ENCODE data around the gene AUTS2.

AUTS2 gene

GRCh38 chr7:69599955-69600709 is 1.9 kb downstream of the AUTS2 start:
- DNase-seq (ENCODE audit: low read depth): no peak

DNA sequence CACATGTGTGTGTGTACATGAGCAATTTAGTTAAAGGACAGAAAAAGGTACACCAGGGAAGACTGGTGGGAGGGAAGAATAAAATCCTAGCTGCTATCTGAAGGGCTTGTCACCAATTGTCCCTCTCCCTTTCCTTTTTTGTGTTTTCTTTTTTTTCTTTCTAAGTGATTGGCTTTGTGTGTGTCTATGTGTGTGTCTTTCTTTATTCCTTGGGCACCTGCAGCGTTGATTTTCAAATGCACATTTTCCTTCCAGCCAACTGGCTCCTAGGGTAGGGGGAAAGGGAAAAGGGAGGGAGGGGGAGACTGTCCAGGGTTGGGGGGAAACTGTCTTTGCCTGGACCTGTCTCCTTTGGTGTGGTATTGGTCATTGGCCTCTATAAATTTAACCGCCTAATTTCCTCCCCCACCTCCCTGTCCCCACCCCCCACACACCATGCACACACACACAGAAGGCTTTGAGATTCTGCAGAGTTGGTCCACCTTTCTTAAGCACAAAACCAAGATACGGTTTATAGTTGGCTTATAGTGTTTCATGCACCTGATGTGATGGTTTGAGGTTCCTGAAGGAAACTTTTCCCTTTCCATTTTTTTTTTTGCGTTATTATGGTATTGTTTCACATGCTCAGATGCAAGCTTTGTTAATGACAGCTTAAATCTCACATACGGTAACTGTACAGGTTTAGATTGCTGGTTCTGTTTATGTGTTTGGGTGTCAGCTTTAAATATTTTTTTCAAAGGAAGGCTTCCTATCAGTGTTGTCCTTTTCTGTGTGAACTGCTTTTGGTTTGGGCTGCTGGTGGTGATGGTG is 2.6 kb downstream of the AUTS2 start:
- no peak for DNase-seq (ENCODE audit: low read depth)

- DNase-seq (ENCODE audit: low read depth): no peak
Observed at GRCh38 chr7:69602522-69602921, 4.2 kb downstream of the AUTS2 start.

DNA sequence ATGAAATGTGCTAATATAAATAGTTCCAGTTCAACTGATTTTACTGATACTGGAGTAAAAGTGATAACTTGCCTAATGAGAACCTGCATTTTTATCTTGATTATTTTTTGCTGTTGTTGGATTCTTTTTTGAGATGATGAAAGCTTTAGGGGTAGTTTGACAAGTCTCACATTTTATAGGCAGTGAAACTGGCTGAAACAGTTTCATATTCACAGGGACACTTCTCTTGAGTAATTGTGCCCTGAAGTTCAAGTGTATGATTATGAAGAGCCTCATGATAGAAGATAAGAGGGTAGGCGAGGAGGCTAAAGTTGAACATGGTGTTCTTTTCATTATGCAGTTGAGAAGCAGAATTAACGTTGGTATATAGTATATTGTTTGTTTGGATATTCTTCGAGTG is 5.1 kb downstream of the AUTS2 start:
- no peak for DNase-seq (ENCODE audit: low read depth)

DNA sequence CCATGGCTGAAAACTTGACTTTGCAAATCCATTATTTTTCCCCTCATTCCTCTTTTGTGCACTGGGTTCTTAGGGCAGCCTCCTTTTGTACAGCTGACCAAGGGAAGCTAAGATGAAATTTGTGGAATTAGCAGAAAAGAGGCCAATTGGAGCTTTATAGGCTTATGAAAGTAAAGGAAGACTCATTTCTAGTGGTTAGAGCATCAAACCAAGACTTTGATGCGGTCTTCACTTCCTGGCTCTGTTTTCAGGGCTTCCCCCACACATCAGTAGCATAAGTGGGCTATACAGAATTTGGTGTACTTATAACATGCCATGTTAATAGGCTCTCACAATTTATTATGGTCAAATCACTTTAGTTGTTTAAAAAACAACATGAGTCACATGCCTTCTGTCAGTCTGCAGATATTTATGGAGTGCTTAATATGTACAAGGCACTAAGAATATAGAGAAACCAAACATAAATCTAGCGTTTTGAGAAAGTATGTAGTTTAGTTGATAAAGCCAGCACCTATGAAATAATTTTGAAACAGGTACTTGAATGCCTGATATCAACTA is 5.7 kb downstream of the AUTS2 start:
- no peak for DNase-seq (ENCODE audit: low read depth)

GRCh38 chr7:69605070-69605469 is 6.8 kb downstream of the AUTS2 start:
- no peak for DNase-seq (ENCODE audit: low read depth)

GRCh38 chr7:69605546-69605945 is 7.3 kb downstream of the AUTS2 start:
- no peak for DNase-seq (ENCODE audit: low read depth)

GRCh38 chr7:69608049-69608448 is 9.8 kb downstream of the AUTS2 start:
- no peak for DNase-seq (ENCODE audit: low read depth)

GRCh38 chr7:69608878-69609277 is 10.6 kb downstream of the AUTS2 start:
- no peak for DNase-seq (ENCODE audit: low read depth)

DNA sequence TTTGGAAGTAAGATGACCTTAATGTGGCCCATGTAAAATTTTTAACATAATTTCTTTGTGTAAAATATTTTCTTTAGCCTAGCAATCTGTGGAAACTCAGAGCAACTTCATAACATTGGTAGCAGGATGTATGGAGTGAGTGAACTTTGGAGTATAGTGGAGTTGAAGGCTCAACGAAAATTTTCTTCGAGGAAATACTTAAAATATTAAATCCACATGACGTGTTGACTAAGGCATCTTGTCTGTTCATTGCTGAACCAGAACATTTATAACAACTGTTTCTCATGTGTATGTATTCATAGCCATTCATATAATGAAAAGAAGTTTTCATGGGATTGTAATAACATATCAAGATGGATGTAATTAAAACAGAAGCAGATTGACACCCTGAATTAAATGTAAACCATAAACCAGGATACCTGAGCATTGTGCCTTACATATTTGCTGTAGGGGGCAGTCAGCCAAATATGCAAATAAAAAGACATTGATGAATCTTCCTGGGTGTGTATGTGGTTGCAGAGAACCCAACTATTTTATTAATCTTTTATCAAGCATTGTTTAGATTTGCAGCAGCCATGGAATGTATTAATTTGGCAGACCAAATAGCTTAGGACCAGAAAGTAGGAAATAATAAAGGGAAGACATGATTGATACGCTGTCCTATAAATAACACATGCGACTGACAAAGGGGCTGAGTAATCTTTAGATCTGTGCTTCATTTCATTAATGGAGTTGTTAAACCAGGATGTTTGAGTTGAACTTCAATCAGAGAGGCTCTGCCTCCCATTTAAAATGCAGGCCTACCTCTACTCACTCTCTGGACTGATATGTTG is 11.5 kb downstream of the AUTS2 start:
- no peak for DNase-seq (ENCODE audit: low read depth)

- DNase-seq (ENCODE audit: low read depth): no peak
Observed at GRCh38 chr7:69610374-69611084, 12.3 kb downstream of the AUTS2 start.

GRCh38 chr7:69612981-69613380 is 14.7 kb downstream of the AUTS2 start:
- DNase-seq (ENCODE audit: low read depth): no peak

- no peak for DNase-seq (ENCODE audit: low read depth)
Observed at GRCh38 chr7:69613846-69614245, 15.6 kb downstream of the AUTS2 start.

GRCh38 chr7:69615685-69616084 is 17.4 kb downstream of the AUTS2 start:
- no peak for DNase-seq (ENCODE audit: low read depth)

DNA sequence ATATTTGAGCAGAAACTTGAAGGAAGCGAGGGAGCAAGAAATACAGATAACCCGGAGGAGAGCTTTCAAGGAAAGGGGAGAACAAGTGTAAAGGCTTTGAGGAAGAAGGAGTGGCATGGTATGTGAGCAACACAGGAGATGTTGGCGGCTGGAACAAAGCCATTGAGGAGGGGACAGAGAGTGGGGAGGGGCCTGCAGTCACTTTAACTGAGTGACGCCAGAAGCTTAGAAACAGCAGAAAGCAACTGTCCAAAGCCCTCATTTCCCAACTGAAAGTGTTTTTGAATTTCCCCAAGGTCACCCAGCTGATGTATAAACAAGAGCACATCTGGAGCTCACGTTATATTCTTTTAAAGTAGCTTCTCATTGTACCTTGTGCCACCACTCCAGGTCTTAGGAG is 19.1 kb downstream of the AUTS2 start:
- DNase-seq (ENCODE audit: low read depth): no peak

DNA sequence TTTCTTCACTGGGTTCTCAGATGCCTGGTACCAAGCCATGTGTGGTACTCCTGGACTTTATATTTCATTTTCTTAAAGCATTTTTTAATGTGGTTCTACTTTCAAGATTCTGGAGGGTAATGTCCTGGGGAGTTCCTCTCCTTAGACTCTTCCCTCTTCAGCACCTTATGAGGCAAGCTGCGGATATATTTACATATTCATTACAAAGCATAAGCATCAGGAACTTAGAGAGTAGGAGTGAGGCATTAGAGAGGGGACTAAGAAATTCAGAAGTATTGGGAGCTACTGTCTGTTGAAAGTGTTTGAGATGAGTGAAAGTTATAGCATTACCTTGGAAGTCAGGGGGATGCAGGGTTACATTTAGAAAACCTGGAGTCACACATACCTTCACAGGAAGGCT is 20.8 kb downstream of the AUTS2 start:
- no peak for DNase-seq (ENCODE audit: low read depth)

DNA sequence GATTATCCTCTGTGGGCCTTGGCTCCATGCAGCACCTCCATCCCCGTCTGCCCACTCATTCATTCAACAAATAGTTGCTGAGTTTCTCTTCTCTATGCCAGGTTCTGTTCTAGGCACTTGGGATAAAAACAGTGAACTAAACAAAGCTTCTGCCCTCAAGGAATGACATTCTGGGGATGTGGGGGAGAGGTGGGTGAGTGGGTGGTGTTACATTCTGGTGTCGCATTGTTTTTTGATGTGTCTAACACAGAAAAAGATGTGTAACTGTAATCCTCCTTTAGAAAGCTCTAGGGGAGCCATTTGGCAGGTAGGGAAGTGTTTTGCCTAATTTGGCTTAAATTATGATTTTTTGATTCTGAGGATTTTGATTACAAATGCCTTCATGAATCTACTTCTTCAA is 21.4 kb downstream of the AUTS2 start:
- DNase-seq (ENCODE audit: low read depth): no peak

- no peak for DNase-seq (ENCODE audit: low read depth)
Observed at GRCh38 chr7:69620063-69620462, 21.8 kb downstream of the AUTS2 start.

DNA sequence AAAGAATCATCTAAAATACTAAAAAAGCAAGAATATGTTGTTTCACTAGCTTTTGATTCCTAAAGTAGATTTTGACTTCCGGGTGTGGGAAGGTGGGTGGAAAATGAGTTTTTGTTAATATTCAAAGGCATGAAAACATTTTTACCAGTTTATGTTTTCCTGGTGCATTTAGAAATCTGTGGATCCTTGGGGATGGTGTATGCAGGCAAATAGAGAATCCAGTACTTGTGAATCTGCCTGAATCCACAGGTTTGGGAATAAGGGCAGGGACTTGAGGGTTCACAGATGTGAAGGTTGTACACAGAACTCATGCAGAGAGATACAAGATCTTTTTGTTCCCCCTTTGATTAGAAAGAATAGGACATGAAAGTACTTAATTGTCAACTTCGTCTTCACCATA is 22.4 kb downstream of the AUTS2 start:
- no peak for DNase-seq (ENCODE audit: low read depth)

- no peak for DNase-seq (ENCODE audit: low read depth)
Observed at GRCh38 chr7:69622014-69622835, 23.9 kb downstream of the AUTS2 start.

- no peak for DNase-seq (ENCODE audit: low read depth)
Observed at GRCh38 chr7:69622960-69623359, 24.7 kb downstream of the AUTS2 start.
